KBM-7 (cell line): ENCODE measurements around the gene TRAPPC3.

Experiments
- DNase-seq: peaks from one replicate; pipeline ENCODE4 v3.0.0-alpha.2; 2015
- in situ Hi-C: fragments of 300-500 bp; cut with MboI; formaldehyde crosslinking; loops from 2 replicates; pipeline ENCODE4 v1.14.3; 2020; ENCODE audit warnings: low sequenced_read_pairs, low pct_unique_long_range_greater_than_20kb, mixed read lengths

The TRAPPC3 gene

DNA sequence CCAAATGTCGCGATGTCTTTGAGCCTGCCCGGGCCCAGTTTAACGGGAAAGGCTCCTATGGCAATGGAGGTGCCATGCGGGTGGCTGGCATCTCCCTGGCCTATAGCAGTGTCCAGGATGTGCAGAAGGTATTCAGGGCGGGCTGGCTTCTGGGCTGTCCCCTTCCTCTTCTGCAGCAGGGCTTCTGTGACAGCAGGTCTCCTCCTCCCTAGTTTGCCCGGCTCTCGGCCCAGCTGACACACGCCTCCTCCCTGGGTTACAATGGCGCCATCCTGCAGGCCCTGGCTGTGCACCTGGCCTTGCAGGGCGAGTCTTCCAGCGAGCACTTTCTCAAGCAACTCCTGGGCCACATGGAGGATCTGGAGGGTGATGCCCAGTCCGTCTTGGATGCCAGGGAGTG lies 57.6 kb downstream of the TRAPPC3 start:
- in situ Hi-C loops: no loop called here
- DNase-seq: no peak

DNA sequence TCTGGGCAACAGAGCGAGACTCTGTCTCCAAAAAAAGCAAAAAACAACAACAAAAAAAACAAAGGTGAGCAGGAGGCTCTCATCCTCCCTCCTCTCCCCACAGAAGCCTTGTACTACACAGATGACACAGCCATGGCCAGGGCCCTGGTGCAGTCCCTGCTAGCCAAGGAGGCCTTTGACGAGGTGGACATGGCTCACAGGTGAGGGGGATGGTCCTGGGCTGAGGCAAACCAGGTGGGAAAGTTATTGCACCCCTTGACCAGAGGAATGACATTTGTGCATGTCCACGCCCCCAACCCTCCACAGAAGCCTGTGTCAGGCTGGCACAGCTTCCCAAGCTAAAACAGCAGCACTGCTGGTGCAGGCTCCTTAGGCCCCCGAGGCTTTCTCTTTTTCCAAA lies 58.1 kb downstream of the TRAPPC3 start:
- in situ Hi-C loops: no loop called here
- DNase-seq: no peak

DNA sequence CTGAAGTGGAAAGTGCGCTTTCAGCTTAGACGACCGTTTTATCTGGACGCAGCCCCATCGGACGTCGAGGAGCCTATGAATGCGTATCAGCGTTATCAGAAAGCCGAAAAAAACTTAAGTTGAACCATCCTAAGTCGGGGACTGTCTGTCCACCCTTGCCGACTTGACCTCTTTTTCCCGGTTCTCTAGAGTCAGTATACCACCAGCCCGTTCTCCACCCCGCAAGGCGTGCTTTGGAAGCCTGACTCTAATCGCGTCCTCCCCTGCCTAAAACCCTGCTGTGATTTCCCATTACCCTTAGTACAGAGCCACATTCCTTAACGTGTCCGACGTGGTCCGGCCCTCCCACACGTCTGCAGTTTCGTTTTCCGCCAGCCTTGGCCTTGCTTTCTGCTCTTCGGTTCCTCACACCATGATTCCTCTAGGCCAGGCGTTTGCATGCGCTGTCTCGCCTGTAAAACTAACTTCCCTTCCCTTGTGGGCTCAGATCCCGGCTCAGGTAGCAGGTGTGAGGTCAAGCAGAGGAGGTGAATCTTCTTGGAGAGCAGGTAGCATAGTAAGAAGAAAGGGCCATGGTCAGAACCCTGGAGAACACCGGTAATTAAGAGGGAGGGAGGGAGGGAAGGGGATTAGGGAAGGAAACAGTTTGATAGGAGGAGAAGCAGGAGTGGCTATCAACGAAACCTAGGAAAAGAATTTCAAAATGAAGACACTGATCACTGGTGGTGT lies 59.7 kb downstream of the TRAPPC3 start:
- peak; percentile 53 for DNase-seq
- in situ Hi-C loops: no loop called here

DNA sequence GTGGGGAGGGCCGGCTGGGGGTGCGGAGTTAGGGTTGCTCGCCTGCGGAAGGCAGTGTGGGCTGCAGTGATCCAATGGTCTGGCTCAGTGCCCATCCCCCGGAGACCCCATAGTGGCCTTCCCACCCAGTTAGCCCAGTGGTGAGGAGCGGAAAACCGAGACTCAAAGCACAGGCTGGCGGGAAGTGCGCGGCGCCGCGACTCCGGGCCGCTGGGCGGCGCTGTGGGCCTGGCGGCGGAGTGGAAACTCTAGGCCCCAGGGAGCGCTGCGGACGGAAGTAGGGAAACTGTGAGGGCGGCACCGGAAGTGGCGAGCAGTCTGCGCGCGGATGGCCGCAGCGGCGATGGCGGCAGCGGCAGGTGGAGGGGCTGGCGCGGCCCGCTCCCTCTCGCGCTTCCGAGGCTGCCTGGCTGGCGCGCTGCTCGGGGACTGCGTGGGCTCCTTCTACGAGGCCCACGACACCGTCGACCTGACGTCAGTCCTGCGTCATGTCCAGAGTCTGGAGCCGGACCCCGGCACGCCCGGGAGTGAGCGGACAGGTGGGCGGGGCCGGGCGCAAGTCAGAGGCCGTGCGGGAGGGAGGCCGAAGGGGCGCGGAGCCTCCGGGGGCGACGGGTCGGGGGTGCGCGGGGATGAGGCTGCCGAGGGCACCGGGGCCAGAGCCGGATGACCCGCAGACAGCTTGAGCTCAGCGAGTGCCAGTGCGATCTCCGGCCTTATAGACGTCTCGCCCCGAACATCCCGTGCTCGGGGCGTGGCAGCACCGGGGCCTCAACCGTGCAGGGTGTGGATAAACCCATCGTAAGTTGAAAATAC lies 60.5 kb downstream of the TRAPPC3 start, which contains the start of gene ADPRS:
Gene ADPRS (plus strand): TSS at position 316 of the 816 bp plus-strand sequence. CDS start 13 bp downstream, at position 329.
- in situ Hi-C loops: no loop called here

DNA sequence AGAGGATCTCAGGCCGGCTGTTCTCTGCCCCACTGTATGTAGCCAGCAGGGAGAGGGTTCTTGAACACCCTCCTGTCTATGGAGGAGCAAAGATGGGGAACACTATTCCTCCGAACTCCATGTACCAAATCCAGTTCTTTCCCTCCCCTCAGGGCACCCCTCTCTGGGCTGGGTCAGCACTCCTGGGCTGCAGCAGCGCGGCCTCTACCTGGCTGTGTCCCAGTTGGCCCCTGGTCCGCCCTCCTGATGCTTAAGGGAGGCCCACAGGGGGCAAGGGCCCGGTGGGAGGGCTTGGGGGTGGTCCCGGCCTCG lies 61.1 kb downstream of the TRAPPC3 start:
- no peak for DNase-seq
- in situ Hi-C loops: no loop called here

More for the DNA sequence above, 60.5 kb downstream of the TRAPPC3 start, which contains the start of gene ADPRS:
- peak; percentile 91 for DNase-seq

DNA sequence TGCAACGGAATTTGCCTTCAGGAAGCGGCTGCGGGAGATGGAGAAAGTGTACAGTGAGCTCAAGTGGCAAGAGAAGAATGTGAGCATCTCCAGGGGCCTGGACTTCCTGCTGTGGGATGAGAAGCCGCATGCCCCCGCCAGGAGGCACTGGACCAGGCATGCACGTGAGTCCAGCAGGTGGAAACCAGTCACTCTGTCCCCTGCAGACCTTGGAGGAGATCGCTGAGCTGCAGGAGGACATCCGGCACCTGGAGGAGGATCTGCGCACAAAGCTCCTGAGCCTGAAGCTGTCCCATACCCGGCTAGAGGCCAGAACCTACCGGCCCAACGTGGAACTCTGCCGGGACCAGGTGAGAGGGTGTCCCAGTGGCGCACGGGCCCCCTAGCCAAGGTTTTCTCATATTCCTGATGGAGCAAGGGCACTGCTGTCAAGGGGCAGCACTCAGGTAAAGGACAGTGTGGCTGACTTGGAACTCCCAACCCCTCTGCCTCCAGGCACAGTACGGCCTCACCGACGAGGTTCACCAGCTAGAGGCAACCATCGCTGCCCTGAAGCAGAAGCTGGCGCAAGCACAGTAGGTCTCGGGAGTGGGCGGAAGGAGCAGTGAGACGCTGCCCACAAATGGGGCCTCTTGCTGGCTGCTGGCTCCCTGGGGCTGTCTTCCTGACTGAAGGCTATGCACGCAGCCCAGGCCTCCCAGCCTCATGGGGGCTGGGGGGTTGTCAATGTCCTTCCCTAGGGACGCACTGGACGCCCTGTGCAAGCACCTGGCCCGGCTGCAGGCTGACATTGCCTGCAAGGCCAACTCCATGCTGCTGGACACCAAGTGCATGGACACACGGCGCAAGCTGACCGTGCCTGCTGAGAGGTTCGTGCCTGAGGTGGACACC lies 61.8 kb downstream of the TRAPPC3 start:
- in situ Hi-C loops: no loop called here
- DNase-seq: no peak
